HFF-Myc (cell line): ENCODE measurements around the gene BCAS3.
"Not testable (repeated sequence)": the region's sequence is repeated elsewhere in the genome, so short reads cannot be mapped to it uniquely, and the experiment has no call there.

ENCODE experiments used
- DNase-seq: peaks from one replicate; pipeline ENCODE4 v3.0.0-alpha.2; 2011; ENCODE audit warnings: low read depth; ENCODE audit errors: extremely low read depth
- H3K4me3 ChIP-seq: replicated peaks from 2 replicates; pipeline ENCODE4 v1.5.1; 2011; ENCODE audit warnings: low read depth, mild to moderate bottlenecking, control low read depth, low read length
- TF ChIP-seq, protein P1 (sequence below): IDR thresholded peaks from 2 replicates; pipeline ENCODE4 v1.5.1; 2012; ENCODE audit warnings: mild to moderate bottlenecking, low read depth, low read length, control low read depth; ENCODE audit errors: missing control alignments

Gene BCAS3

DNA sequence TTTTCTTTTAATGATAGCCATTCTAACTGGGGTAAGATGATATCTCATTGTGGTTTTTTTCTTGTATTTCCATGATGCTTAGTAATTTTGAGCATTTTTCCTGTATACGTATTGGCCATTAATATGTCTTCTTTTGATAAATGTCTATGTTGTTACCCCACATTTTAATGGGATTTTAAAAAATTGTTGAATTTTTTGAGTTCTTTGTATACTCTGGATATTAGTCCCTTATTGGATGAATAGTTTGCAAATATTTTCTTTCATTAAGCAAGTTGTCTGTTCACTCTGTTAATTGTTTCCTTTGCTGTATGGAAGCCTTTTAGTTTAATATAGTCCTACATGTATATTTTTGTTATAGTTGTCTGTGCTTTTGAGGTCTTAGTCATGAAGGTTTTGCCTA lies 79.8 kb downstream of the BCAS3 start:
- DNase-seq, result no peak
- TF ChIP-seq, protein P1, sequence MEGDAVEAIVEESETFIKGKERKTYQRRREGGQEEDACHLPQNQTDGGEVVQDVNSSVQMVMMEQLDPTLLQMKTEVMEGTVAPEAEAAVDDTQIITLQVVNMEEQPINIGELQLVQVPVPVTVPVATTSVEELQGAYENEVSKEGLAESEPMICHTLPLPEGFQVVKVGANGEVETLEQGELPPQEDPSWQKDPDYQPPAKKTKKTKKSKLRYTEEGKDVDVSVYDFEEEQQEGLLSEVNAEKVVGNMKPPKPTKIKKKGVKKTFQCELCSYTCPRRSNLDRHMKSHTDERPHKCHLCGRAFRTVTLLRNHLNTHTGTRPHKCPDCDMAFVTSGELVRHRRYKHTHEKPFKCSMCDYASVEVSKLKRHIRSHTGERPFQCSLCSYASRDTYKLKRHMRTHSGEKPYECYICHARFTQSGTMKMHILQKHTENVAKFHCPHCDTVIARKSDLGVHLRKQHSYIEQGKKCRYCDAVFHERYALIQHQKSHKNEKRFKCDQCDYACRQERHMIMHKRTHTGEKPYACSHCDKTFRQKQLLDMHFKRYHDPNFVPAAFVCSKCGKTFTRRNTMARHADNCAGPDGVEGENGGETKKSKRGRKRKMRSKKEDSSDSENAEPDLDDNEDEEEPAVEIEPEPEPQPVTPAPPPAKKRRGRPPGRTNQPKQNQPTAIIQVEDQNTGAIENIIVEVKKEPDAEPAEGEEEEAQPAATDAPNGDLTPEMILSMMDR, result no peak
- no peak overlapping the region for H3K4me3 ChIP-seq

DNA sequence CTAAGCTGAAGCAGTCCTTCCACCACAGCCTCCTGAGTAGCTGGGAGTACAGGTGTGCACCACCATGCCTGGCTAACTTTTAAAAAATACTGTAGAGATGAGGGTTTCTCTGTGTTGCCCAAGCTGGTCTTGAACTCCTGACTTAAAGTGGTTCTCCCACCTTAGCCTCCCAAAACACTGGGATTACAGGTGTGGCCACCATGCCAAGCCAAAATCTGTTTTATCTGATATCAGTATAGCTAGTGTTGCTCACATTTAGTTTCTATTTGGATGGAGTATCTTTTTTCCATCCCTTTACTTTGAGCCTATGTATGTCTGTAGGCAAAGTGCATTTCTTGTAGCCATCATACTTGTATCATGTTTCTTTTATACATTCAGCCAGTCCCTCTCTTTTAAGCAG lies 82.1 kb downstream of the BCAS3 start:
- TF ChIP-seq, protein P1, result no peak
- no peak overlapping the region for H3K4me3 ChIP-seq
- DNase-seq, result no peak

DNA sequence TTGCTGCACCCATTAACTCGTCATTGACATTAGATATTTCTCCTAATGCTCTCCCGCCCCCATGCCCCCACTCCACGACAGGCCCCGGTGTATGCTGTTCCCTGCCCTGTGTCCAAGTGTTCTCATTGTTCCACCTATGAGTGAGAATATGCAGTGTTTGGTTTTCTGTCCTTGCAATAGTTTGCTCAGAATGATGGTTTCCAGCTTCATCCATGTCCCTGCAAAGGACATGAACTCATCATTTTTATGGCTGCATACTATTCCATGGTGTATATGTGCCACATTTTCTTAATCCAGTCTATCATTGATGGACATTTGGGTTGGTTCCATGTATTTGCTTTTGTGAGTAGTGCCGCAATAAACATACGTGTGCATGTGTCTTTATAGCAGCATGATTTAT lies 83.7 kb downstream of the BCAS3 start:
- not testable (repeated sequence) for DNase-seq, H3K4me3 ChIP-seq

DNA sequence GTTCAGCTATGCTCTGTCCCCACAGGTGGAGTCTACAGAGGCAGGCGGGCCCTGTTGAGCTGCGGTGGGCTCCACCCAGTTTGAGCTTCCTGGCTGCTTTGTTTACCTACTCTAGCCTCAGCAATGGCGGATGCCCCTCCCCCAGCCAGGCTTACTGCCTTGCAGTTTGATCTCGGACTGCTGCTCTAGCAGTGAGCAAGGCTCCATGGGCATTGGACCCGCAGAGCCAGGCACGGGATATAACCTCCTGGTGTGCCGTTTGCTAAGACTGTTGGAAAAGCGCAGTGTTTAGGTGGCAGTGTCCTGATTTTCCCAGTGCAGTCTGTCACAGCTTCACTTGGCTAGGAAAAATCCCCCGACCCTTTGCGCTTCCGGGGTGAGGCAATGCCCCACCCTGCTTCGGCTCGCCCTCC lies 89.1 kb downstream of the BCAS3 start:
- TF ChIP-seq, protein P1, result no peak
- no peak overlapping the region for H3K4me3 ChIP-seq
- DNase-seq, result no peak

DNA sequence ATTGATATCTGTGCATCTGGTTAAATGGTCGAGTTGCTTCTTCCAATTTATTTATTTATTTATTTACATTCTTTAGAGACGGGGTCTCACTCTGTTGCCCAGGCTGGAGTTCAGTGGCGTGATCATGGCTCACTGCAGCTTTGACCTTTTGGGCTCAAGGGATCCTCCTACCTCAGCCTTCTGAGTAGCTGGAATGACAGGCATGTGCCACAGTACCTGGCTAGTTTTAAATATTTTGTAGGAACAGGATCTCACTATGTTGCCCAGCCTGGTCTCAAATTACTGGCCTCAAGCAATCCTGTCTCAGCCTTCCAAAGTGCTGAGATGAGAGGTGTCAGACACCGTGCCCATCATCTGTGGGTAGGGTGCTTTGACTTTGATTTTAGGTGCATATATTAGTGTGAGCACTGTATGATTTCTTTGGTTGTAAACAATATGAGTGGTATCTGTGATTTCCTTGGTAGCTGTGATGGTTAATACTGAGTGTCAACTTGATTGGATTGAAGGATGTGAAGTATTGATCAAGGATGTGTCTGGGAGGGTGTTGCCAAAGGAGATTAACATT lies 90.2 kb downstream of the BCAS3 start:
- no peak for DNase-seq
- H3K4me3 ChIP-seq, result no peak overlapping the region
- TF ChIP-seq, protein P1, result no peak

DNA sequence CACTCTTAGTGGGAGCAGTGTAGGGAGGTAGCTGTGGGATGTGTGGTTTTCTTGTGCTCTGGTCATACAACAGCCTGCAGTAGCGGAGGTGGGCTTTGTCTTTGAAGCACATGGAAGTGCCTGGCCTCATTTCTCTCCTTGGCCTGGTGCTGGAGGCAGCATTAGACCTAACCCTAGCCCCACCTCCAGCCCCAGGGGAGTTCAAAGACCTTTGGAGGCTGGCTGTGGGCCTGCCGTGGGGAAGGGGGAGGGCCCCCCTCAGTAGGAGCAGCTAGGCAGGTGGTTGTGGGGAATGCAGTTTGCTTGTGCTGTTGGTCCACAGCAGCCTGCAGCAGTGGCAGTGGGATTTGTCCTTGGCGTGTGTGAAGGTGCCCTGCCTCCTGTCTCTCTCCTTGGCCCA lies 91.7 kb downstream of the BCAS3 start:
- DNase-seq, result no peak
- H3K4me3 ChIP-seq, result no peak overlapping the region
- TF ChIP-seq, protein P1, result no peak

DNA sequence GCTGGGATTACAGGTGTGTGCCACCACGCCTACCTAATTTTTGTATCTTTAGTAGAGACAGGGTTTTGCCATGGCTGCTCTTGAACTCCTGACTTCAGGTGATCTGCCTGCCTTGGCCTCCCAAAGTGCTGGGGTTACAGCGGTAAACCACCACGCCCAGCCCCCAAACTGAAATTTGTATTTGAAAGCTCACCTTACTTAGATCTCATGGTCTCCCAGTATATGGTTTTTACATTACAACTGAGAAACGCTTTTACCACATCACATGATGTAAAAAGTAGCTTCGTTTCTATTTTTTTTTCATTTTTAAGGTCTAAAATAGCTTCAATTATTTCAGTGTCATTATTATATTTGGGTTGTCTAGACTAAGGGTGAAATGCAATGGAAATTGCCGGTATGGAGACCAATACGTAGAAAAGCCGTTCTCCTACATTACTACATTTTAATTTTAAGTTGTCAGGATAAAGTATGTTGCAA lies 93.3 kb downstream of the BCAS3 start:
- DNase-seq, result no peak
- no peak overlapping the region for H3K4me3 ChIP-seq
- TF ChIP-seq, protein P1, result no peak

DNA sequence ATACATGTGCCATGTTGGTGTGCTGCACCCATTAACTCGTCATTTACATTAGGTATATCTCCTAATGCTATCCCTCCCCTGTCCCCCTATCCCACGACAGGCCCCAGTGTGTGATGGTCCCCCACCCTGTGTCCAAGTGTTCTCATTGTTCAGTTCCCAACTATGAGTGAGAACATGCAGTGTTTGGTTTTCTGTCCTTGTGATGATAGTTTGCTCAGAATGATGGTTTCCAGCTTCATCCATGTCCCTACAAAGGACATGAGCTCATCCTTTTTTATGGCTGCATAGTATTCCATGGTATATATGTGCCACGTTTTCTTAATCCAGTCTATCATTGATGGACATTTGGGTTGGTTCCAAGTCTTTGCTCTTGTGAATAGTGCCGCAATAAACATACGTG lies 94.0 kb downstream of the BCAS3 start:
- not testable (repeated sequence) for H3K4me3 ChIP-seq, DNase-seq
